Brain microvascular endothelial cell (primary cell): ENCODE results near the gene CDV3.

Source experiments
- DNase-seq: peaks from one replicate; pipeline ENCODE4 v3.0.0-alpha.2; 2020
- H3K27ac ChIP-seq: fragments of 250-450 bp; sonication (Bioruptor Pico); 2 replicates; pipeline ENCODE4 v1.5.1; 2020; ENCODE audit warnings: mild to moderate bottlenecking, moderate library complexity
- H3K27me3 ChIP-seq: fragments of 250-450 bp; sonication (Bioruptor Pico); replicated peaks from 2 replicates; pipeline ENCODE4 v1.5.1; 2020; ENCODE audit warnings: mild to moderate bottlenecking
- H3K36me3 ChIP-seq: fragments of 250-450 bp; sonication (Bioruptor Pico); replicated peaks from 2 replicates; pipeline ENCODE4 v1.5.1; 2020; ENCODE audit warnings: mild to moderate bottlenecking
- H3K4me3 ChIP-seq: 2 replicates; pipeline ENCODE4 v1.5.1; 2011; ENCODE audit warnings: low read depth, mild to moderate bottlenecking, control low read depth, low read length, moderate library complexity
- CTCF ChIP-seq: IDR thresholded peaks from 2 replicates; pipeline ENCODE4 v1.5.1; 2011; ENCODE audit warnings: low read depth, mild to moderate bottlenecking, moderate library complexity, low read length, control low read depth, inconsistent platforms; ENCODE audit errors: missing control alignments
- in situ Hi-C: cut with HindIII; loops from 2 replicates; pipeline ENCODE4 v1.10.0; 2017; ENCODE audit warnings: low sequenced_read_pairs, low pct_ligation_motif_present

The CDV3 gene

GRCh38 chr3:133600572-133601081 lies 27.1 kb downstream of the CDV3 start:
- no peak overlapping the region for H3K27ac ChIP-seq
- in situ Hi-C loops = no loop called here
- H3K4me3 ChIP-seq = no peak overlapping the region
- TF ChIP-seq CTCF = no peak
- DNase-seq = no peak
- H3K27me3 ChIP-seq = no peaks in the 10 kb centered on the region
- H3K36me3 ChIP-seq = no peaks in the 10 kb centered on the region

DNA sequence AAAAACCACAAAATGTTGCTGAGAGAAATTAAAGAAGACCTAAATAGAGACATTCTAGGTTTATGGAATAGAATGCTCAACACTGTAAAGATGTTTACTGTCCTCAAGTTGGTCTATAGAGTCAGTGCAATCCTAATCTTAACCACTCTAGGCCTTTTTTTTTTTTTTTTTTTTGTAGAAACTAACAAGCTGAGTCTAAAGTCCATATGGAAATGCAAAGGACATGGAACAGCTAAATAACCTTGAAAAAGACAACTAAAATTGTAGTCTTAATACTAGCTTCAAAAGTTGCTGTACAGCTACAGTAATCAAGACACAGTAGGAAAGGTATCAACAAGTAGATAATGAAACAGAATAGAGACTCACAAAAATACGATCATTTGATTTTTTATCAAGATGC lies 32.9 kb downstream of the CDV3 start:
- no peak for TF ChIP-seq CTCF
- H3K27ac ChIP-seq = no peak overlapping the region
- DNase-seq = no peak
- peaks cover 6% of the 10 kb centered on the region for H3K36me3 ChIP-seq
- no peaks in the 10 kb centered on the region for H3K27me3 ChIP-seq
- in situ Hi-C loops = no loop called here
- no peak overlapping the region for H3K4me3 ChIP-seq

GRCh38 chr3:133606902-133607301 lies 33.4 kb downstream of the CDV3 start:
- TF ChIP-seq CTCF = no peak
- in situ Hi-C loops = no loop called here
- Histone ChIP-seq H3K27me3 (no peaks in the 10 kb centered on the region), H3K36me3 (peaks cover 6% of the 10 kb centered on the region), H3K4me3 (no peak overlapping the region), H3K27ac (no peak overlapping the region)
- no peak for DNase-seq

DNA sequence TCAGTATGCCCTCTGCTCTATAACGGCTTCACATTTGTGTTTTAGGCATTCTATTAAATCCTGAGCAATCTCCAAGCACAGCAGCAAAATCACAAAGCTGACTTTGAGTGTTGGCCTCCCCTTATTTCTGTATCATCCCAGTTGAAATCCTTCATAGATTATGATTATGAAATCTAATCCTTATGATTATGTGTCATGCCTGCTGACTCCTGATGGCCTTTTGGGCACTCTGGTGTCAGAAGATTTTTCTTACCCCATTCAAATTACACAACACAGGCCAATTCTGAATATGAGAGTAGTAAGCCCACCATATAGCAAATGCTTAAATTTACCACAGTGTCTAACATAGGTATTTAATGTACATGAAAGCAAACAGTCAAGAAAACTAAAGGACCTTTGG lies 34.3 kb downstream of the CDV3 start:
- in situ Hi-C loops = no loop called here
- Histone ChIP-seq H3K4me3 (no peak overlapping the region), H3K36me3 (peaks cover 6% of the 10 kb centered on the region), H3K27me3 (no peaks in the 10 kb centered on the region), H3K27ac (no peak overlapping the region)
- DNase-seq = no peak
- TF ChIP-seq CTCF = no peak

- DNase-seq = no peak
- in situ Hi-C loops = no loop called here
- H3K36me3 ChIP-seq = peaks cover 6% of the 10 kb centered on the region
- TF ChIP-seq CTCF = no peak
- no peak overlapping the region for H3K27ac ChIP-seq
- no peaks in the 10 kb centered on the region for H3K27me3 ChIP-seq
- no peak overlapping the region for H3K4me3 ChIP-seq
These were observed 34.9 kb downstream of the CDV3 start for GRCh38 chr3:133608388-133608787.

- peak; percentile 52 for DNase-seq
- H3K4me3 ChIP-seq = no peak overlapping the region
- TF ChIP-seq CTCF = no peak
- in situ Hi-C loops = no loop called here
- no peaks in the 10 kb centered on the region for H3K27me3 ChIP-seq
- H3K27ac ChIP-seq = no peak overlapping the region
- peaks cover 6% of the 10 kb centered on the region for H3K36me3 ChIP-seq
These were observed 36.5 kb downstream of the CDV3 start for GRCh38 chr3:133610031-133610430.
